Keratinocyte (primary cell): Measurements from ENCODE around the gene SLK. TPM values are rescaled to one million over a fixed set of nuclear protein-coding genes. Genes with fewer than 3 reads are reported as not detected.
A peak's percentile ranks its signal among the peaks of the same experiment; 100 is the strongest.

ENCODE experiments used
- DNase-seq: peaks from one replicate; pipeline ENCODE4 v3.0.0-alpha.2; 2011; ENCODE audit warnings: low read depth, missing footprints, low spot score
- FAIRE-seq: peaks from 2 replicates; lab custom pipeline; 2011; peaks lifted over from hg19 to GRCh38; lab: Jason Lieb, UNC
- H2AFZ ChIP-seq: 2 replicates; pipeline ENCODE4 v1.6.0; 2012; ENCODE audit warnings: low read length, control low read depth, inconsistent platforms; ENCODE audit not compliant: control insufficient read depth
- H3K27ac ChIP-seq: 2 replicates; pipeline ENCODE4 v1.5.1; 2011; ENCODE audit warnings: low read length; ENCODE audit not compliant: control insufficient read depth, insufficient read depth
- H3K27me3 ChIP-seq: 3 replicates; pipeline ENCODE4 v1.6.0; 2011; ENCODE audit warnings: low read length; ENCODE audit not compliant: control insufficient read depth, insufficient read depth; ENCODE audit errors: extremely low read depth
- H3K36me3 ChIP-seq, 2 experiments: 2 replicates in 1 of 2; 3 replicates in 1 of 2; pipeline ENCODE4 v1.5.1; 2011; ENCODE audit warnings: low read length in 2 of 2, mild to moderate bottlenecking in 1 of 2; ENCODE audit not compliant: control insufficient read depth in 2 of 2, insufficient read depth in 2 of 2; ENCODE audit errors: extremely low read depth in 1 of 2
- H3K4me1 ChIP-seq: 3 replicates; pipeline ENCODE4 v1.5.1; 2011; ENCODE audit warnings: low read length; ENCODE audit not compliant: control insufficient read depth, insufficient read depth; ENCODE audit errors: extremely low read depth
- H3K4me2 ChIP-seq: 3 replicates; pipeline ENCODE4 v1.6.0; 2011; ENCODE audit warnings: low read depth, low read length; ENCODE audit not compliant: control insufficient read depth, insufficient read depth; ENCODE audit errors: extremely low read depth
- H3K4me3 ChIP-seq, 3 experiments: fragments of 200-600 bp in 1 of 3; sonication (generic) in 1 of 3; 2 replicates in 2 of 3; 3 replicates in 1 of 3; pipeline ENCODE4 v1.5.1; 2011 to 2016; ENCODE audit warnings: low read length in 3 of 3, mild to moderate bottlenecking in 3 of 3, control low read depth in 2 of 3, inconsistent platforms in 1 of 3, low read depth in 1 of 3, mixed read lengths in 1 of 3, mixed run types in 1 of 3, moderate library complexity in 1 of 3; ENCODE audit not compliant: control insufficient read depth in 2 of 3, insufficient read depth in 2 of 3; ENCODE audit errors: extremely low read depth in 1 of 3
- H3K79me2 ChIP-seq: 2 replicates; pipeline ENCODE4 v1.6.0; 2012; ENCODE audit warnings: low read length; ENCODE audit not compliant: control insufficient read depth, insufficient read depth
- H3K9ac ChIP-seq: 3 replicates; pipeline ENCODE4 v1.6.0; 2011; ENCODE audit warnings: low read length; ENCODE audit not compliant: control insufficient read depth, insufficient read depth; ENCODE audit errors: extremely low read depth
- H3K9me1 ChIP-seq: 3 replicates; pipeline ENCODE4 v1.6.0; 2011; ENCODE audit warnings: low read length; ENCODE audit not compliant: control insufficient read depth, insufficient read depth; ENCODE audit errors: extremely low read depth
- H3K9me3 ChIP-seq: 2 replicates; pipeline ENCODE4 v1.5.1; 2012; ENCODE audit warnings: low read depth, low read length; ENCODE audit not compliant: control insufficient read depth
- H4K20me1 ChIP-seq: 3 replicates; pipeline ENCODE4 v1.6.0; 2011; ENCODE audit warnings: low read length; ENCODE audit not compliant: control insufficient read depth, insufficient read depth; ENCODE audit errors: extremely low read depth
- EZH2 ChIP-seq: IDR thresholded peaks from one replicate; pipeline ENCODE4 v1.6.1; 2012; ENCODE audit warnings: inconsistent platforms, mild to moderate bottlenecking, low read length, moderate library complexity
- dilution Hi-C: fragments of 300-500 bp; cut with MboI; formaldehyde crosslinking; loops from one replicate; pipeline ENCODE4 v1.7.0; 2020; ENCODE audit warnings: low sequenced_read_pairs; ENCODE audit not compliant: extremely low pct_ligation_motif_present
- polyA plus RNA-seq, 5 experiments: library from polyadenylated mRNA; depleted of rRNA in 3 of 5; stranded (reverse) in 3 of 5; stranded (forward) in 1 of 5; unstranded in 1 of 5; fragments of >200 nt; gene quantifications; 1 replicate in 1 of 5; 2 replicates in 3 of 5; 3 replicates in 1 of 5; pipeline versions ENCODE4 v1.2.1 to v1.2.3, GENCODE V29; 2011 to 2012; ENCODE audit warnings: missing spikeins in 2 of 5, low read depth in 1 of 5, low replicate concordance in 1 of 5
- TF ChIP-seq, protein P1 (sequence below), 3 experiments: IDR thresholded peaks in 1 of 3; conservative IDR thresholded peaks in 1 of 3; optimal IDR thresholded peaks in 1 of 3; 2 replicates in 2 of 3; 3 replicates in 1 of 3; pipeline versions ENCODE3 to v1.5.1; 2011; ENCODE audit warnings: low read length in 3 of 3, mild to moderate bottlenecking in 3 of 3, moderate library complexity in 2 of 3, control low read depth in 1 of 3, inconsistent platforms in 1 of 3; ENCODE audit not compliant: insufficient read depth in 2 of 3; ENCODE audit errors: extremely low read depth in 1 of 3

Gene SLK
- polyA plus RNA-seq, 1 donor (not counting 4 experiments of a cell fraction or from before 2014, with no cell fraction given), result 36.7 TPM

DNA sequence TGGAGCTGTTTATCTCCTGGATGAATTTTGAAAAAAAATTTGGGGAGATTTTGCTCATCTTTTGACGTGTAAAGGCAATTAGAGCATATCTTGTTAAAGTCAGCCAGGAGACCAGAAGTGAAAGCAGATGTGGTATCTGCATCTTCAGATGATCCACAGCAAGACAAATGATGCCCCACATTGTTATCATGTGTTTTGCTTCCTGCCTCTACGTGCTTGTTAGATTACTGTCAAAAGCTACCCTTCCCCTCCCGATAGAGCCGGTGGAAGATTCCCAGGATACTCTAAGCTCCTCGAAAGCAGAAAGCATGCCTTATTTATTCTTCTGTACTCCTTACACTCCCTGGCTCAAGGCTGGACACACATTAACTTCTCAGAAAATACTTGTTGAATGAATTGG, 105.8 kb downstream of the SLK start:
- Histone ChIP-seq H2AFZ (no peak overlapping the region), H3K4me2 (no peak overlapping the region), H3K27ac (no peak overlapping the region), H3K4me1 (no peaks in the 10 kb centered on the region), H3K9me1 (no peaks in the 10 kb centered on the region), H3K79me2 (peaks cover 65% of the 10 kb centered on the region), H3K9me3 (no peaks in the 10 kb centered on the region), H3K36me3 (peaks cover 73 to 82% of the 10 kb centered on the region in 2 experiments), H3K27me3 (no peaks in the 10 kb centered on the region), H4K20me1 (peaks cover 2% of the 10 kb centered on the region), H3K4me3 (no peak overlapping the region), H3K9ac (no peak overlapping the region)
- dilution Hi-C loops, result no loop called here
- no peak for DNase-seq
- no peak for TF ChIP-seq EZH2
- TF ChIP-seq, protein P1, sequence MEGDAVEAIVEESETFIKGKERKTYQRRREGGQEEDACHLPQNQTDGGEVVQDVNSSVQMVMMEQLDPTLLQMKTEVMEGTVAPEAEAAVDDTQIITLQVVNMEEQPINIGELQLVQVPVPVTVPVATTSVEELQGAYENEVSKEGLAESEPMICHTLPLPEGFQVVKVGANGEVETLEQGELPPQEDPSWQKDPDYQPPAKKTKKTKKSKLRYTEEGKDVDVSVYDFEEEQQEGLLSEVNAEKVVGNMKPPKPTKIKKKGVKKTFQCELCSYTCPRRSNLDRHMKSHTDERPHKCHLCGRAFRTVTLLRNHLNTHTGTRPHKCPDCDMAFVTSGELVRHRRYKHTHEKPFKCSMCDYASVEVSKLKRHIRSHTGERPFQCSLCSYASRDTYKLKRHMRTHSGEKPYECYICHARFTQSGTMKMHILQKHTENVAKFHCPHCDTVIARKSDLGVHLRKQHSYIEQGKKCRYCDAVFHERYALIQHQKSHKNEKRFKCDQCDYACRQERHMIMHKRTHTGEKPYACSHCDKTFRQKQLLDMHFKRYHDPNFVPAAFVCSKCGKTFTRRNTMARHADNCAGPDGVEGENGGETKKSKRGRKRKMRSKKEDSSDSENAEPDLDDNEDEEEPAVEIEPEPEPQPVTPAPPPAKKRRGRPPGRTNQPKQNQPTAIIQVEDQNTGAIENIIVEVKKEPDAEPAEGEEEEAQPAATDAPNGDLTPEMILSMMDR (optimal IDR thresholded peaks at IDR 0.05 in 1 of 3, IDR thresholded peaks at IDR 0.05 in 1 of 3, conservative IDR thresholded peaks at IDR 0.05 in 1 of 3; ENCODE audit: extremely low read depth in 1 of 3, insufficient read depth in 2 of 3, low read length in 3 of 3), result no peak
- FAIRE-seq, result peak; percentile 32

DNA sequence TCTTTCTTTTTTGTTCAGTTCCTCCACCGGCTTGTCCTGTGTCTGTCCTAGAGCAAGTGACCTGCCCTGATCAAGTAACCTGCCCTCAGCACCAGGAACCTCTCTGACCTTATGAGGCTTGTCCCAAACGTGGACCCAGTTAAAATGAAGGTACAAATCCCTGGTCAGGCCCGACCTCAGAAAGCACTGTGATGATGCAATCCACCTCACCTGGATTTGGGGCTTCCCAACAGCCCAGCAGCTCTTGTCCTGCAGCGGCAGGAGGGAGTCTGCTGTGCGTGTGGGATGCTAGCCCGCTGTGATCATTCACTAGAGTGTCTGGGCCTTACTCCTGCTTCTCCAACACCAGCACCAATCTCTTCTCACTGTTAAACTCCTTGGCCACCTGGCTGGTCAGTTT, 107.6 kb downstream of the SLK start:
- H3K9me1 ChIP-seq, result no peaks in the 10 kb centered on the region
- H3K27ac ChIP-seq, result no peak overlapping the region
- H2AFZ ChIP-seq, result no peak overlapping the region
- H3K9ac ChIP-seq, result no peak overlapping the region
- H3K9me3 ChIP-seq, result no peaks in the 10 kb centered on the region
- dilution Hi-C loops, result no loop called here
- FAIRE-seq, result no peak
- H4K20me1 ChIP-seq, result peaks cover 8% of the 10 kb centered on the region
- H3K4me3 ChIP-seq, result no peak overlapping the region
- no peak for DNase-seq
- no peak overlapping the region for H3K4me2 ChIP-seq
- H3K4me1 ChIP-seq, result peaks cover 5% of the 10 kb centered on the region
- H3K27me3 ChIP-seq, result no peaks in the 10 kb centered on the region
- peaks cover 74 to 96% of the 10 kb centered on the region in 2 experiments for H3K36me3 ChIP-seq
- H3K79me2 ChIP-seq, result peaks cover 80% of the 10 kb centered on the region
- TF ChIP-seq, protein P1 (optimal IDR thresholded peaks at IDR 0.05 in 1 of 3, IDR thresholded peaks at IDR 0.05 in 1 of 3, conservative IDR thresholded peaks at IDR 0.05 in 1 of 3; ENCODE audit: extremely low read depth in 1 of 3, insufficient read depth in 2 of 3, low read length in 3 of 3), result no peak
- no peak for TF ChIP-seq EZH2
